GM21360 (cell line): ENCODE measurements around the gene MPDU1.
"Not testable (repeated sequence)": the region's sequence is repeated elsewhere in the genome, so short reads cannot be mapped to it uniquely, and the experiment has no call there.

Experiments used
- ATAC-seq: cut with Tn5 transposase; IDR thresholded peaks from one replicate; pipeline ENCODE4 v1.9.1; 2021; ENCODE audit warnings: mild to moderate bottlenecking, moderate library complexity; ENCODE audit not compliant: unreplicated experiment

Gene MPDU1

GRCh38 chr17:7580604-7581575, 2.8 kb upstream of the MPDU1 start:
- no peak for ATAC-seq

DNA sequence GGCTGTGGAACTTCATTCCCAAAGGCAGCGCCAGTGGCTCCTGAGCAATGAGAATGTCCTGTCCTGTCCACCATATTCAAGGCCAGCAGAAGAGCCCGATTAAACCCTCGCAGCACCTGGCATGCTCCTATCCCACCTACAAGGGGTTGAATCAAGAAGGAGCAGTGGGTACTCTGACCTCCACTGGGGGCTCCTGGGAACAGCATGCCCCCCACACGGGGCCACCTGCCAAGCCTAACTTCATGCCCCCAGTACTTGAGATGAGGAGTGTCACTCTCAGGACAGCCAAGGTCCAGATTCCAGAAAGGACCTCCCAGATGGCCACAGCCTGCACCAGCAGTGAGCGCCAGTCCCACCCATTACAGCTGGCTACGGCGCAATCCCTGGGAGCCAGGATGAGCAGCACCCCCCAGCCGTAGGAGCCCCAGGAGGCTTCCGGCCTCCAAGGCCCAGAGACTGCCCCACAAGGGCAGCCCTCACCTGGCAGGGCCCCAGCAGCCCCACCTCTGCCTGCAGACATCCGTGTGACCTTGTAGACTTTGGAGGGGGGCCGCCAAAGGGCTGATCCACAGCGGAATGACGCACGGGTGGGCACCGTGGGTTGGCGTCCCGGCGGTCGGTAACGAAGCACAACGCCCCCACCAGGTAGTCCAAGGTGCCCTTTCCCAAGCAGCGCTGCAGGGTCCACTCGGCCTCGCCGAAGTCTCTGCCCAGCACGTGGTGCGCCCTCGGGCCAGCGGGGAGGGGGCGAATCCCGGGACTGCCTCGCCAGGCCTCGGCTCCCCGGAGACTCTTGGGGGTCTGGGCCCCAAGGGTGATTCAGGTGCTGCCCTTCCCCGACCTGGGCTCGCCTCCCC, 1.0 kb upstream of the MPDU1 start:
- no peak for ATAC-seq

- no peak for ATAC-seq
Observed at GRCh38 chr17:7586673-7587419, 3.2 kb downstream of the MPDU1 start.

DNA sequence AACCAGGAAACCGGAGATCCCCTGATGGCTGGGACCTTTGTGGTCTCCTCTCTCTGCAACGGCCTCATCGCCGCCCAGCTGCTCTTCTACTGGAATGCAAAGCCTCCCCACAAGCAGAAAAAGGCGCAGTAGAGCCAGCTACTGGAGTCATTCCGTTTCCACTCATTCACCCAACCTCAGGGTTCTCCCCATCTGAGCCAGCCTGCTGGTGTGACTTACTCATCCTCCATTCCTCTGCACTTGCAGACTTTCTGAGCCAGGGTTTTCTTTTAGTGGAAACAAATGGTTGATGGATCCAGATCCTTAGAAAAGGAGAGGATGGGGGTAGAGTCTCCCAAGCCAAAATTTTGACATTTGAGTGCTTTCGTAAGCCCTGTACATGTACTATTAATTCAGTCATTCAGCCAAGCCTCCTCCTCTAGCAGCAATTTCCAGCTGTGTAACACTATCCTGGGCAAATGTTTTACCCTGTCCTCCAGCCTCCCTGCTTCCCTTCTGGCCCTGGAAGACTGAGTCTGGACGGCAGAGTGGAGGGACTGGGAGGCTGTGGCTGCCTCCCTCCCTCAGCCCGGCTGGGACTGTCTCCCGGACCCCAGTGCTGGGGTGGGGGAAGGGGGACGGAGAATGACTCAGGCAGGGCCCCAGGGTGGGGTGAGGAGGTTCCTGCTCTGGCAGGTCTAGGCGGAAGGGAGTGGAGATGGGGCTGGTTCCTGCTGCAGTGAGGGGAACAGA, 3.9 kb downstream of the MPDU1 start:
- no peak for ATAC-seq

GRCh38 chr17:7588553-7589203, 5.0 kb downstream of the MPDU1 start:
- ATAC-seq, result no peak

DNA sequence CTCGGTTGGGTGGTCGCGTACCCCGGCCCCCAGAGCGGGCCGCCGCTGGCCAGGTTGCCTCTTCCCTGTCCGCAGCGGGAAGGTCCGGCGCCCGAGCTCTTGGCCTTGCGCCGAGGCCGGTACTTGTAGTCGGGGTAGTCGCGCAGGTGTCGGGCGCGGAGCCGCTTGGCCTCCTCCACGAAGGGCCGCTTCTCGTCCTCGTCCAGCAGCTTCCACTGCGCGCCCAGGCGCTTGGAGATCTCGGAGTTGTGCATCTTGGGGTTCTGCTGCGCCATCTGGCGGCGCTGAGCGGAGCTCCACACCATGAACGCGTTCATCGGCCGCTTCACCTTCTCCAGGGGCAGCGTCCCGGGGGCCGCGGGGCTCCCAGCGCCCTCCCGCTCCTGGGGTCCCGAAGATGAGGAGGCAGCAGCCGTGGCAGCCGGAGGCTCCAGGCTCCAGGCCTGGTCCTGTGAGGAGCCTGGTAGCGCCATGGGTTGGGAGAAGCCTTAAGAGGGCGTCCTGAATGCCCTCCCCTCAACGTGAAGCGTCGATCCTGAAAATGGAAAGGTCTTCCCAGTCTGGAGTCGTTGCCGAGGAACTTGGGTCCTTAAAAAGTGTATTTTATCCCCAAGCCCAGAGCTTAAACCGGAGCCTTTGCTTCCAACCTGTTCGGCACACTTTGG, 5.7 kb downstream of the MPDU1 start:
- ATAC-seq, result no peak

- ATAC-seq, result no peak
Observed at GRCh38 chr17:7589891-7590691, 6.4 kb downstream of the MPDU1 start, which contains the start of gene SOX15. SOX15 (minus strand) TSS chr17:7590094; CDS start chr17:7589676, 418 bp downstream.

GRCh38 chr17:7590743-7591142, 7.1 kb downstream of the MPDU1 start:
- no peak for ATAC-seq

DNA sequence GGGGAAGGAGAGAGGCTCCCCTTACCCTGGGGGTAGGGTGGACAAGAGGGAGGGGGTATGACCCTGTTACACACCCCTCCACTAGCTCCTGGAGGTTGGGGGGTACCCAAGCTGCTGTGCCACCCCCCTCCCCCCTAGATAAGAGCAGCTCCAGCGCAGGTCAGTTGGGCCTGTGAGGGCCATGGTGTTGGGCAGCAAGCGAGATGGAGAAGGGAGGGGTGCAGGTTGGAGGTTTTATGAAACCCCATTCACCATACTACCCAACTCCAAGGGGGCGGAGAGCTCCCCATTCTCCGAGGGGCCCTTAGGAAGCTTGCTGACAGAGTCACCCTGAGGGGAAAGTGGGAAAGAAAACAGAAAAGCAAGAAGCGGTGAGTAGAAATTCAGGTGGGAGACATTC, 7.9 kb downstream of the MPDU1 start:
- ATAC-seq, result no peak

GRCh38 chr17:7592422-7593021, 8.9 kb downstream of the MPDU1 start:
- no peak for ATAC-seq

- ATAC-seq, result no peak
Observed at GRCh38 chr17:7593296-7593695, 9.6 kb downstream of the MPDU1 start.

GRCh38 chr17:7597561-7597960, 13.9 kb downstream of the MPDU1 start:
- ATAC-seq, result not testable (repeated sequence)

GRCh38 chr17:7606280-7606679, 22.6 kb downstream of the MPDU1 start:
- ATAC-seq, result no peak

DNA sequence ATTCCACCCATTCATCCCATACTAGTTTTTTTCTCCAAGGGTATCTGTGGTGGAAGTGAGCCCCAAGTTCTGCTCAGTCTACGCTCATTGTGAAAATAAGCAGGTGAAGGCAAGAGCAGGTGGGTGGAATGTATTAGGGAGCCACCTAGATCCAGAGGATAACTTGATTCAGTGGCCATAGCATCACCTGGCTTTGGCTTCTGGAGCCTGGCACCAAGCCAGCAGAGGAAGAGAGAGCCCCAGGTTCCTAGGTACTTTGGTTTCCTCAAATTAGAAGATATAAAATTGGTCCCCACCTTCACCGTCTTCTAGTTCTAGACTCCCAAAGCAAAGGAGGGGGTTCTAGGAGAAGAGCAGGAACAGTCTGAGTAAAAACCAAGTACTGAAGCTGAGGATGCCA, 27.0 kb downstream of the MPDU1 start:
- no peak for ATAC-seq

DNA sequence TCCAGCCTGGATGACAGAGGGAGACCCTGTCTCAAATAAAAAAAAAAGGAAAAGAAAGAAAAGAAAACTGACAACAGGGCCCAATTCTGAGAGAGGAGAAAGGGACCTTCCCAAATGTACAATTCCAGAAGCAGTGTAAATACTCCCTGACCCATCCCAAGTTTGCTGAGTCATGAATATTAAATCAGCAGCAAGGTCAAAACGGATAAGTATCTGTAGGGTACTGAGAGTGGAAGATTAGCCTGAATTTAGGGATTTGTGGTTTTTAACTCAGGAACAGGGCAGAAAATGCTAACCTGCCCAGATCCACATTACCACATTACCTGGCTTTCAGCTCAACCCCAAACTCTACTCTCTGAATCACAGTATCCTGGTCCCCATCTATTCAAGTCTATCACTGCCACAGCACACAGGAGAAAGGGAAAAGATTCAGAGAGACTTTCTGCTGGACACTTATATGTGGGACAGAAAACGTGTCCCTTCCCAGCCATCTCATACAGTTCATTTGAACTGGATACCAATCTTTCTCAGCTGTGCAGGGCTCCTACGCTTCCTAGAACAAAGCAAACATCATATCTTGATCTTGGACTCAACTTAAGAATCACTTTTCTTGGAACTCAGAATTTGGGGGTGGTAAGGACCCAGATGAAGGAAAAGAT, 28.1 kb downstream of the MPDU1 start:
- no peak for ATAC-seq

GRCh38 chr17:7612294-7612640, 28.6 kb downstream of the MPDU1 start:
- ATAC-seq, result no peak

DNA sequence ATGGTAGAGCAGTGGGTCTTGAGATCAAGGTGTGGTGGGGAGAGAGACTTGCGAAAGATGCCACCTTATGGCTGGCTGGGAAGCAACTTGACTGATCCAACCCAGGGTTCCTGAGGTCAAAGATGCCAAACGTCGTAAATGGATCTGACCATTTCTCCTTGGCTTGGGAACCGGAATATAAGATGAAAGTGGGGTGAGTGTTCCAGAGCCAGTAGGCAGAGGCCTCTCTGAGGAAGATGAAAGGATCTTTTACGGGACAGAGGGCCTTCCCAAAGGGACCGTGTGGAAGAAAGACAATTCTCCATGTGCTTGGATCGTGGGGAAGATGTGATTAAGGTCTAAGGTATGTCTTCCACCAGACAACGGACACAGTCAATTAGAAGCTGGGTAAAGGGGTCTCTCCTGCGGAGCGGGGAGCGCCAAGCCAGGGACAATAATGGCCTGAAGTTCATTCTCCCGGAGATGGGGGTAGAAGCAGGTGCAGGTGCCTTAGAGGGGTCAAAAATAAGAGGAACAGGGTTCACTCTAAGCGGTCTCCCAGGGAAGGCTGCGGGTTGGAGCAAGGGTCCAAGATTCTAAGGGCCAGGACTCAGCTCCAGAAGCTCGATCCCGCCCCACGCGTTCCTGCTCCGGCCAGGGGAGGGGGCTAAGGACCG, 30.2 kb downstream of the MPDU1 start:
- ATAC-seq, result no peak
